SK-N-SH (cell line): ENCODE results near the gene CD300E. TPM values are rescaled to one million over a fixed set of nuclear protein-coding genes. Genes with fewer than 3 reads are reported as not detected.

Experiments
- CTCF ChIA-PET: fragments of 300-600, 350-600 bp; formaldehyde crosslinking; extraction: SDS; loops from one replicate; lab custom pipeline; 2021; lab: Yijun Ruan, JAX
- POLR2A ChIA-PET: fragments of 350-600 bp; sonication (Branson Sonifier 250); formaldehyde crosslinking; extraction: SDS; loops from one replicate; lab custom pipeline; 2020; ENCODE audit warnings: antibody characterized with exemption, inconsistent platforms; lab: Yijun Ruan, JAX
- DNase-seq: peaks from one replicate; pipeline ENCODE4 v3.0.0; 2012
- H2AFZ ChIP-seq: fragments of 200-600 bp; sonication (generic); 2 replicates; pipeline ENCODE4 v1.8.1; 2016; ENCODE audit warnings: antibody characterized with exemption, mild to moderate bottlenecking, low read depth
- H3F3A ChIP-seq: fragments of 200-600 bp; sonication (generic); replicated peaks from 2 replicates; pipeline ENCODE3; 2016; ENCODE audit warnings: antibody characterized with exemption, mild to moderate bottlenecking; ENCODE audit not compliant: insufficient read depth
- H3K27ac ChIP-seq, 2 experiments: fragments of 200-500 bp in 1 of 2; fragments of 200-600 bp in 1 of 2; sonication (Bioruptor generic) in 1 of 2; sonication (generic), shearing (Covaris generic) in 1 of 2; 2 replicates each; pipeline versions ENCODE4 v1.5.1 to v1.6.1; 2014 to 2016; ENCODE audit warnings: low read depth in 2 of 2, inconsistent platforms in 1 of 2, low read length in 1 of 2, mild to moderate bottlenecking in 1 of 2, mixed read lengths in 1 of 2
- H3K27me3 ChIP-seq: fragments of 200-600 bp; sonication (generic), shearing (Covaris generic); 2 replicates; pipeline ENCODE4 v1.6.1; 2016; ENCODE audit warnings: mixed run types; ENCODE audit not compliant: insufficient read depth
- H3K36me3 ChIP-seq, 2 experiments: fragments of 200-500 bp in 1 of 2; fragments of 200-600 bp in 1 of 2; sonication (Bioruptor generic) in 1 of 2; sonication (generic) in 1 of 2; replicated peaks in 1 of 2; 2 replicates each; pipeline versions ENCODE3 to v1.5.1; 2014 to 2016; ENCODE audit warnings: low read length in 1 of 2, mild to moderate bottlenecking in 1 of 2; ENCODE audit not compliant: insufficient read depth in 2 of 2, control insufficient read depth in 1 of 2
- H3K4me1 ChIP-seq, 2 experiments: fragments of 200-500 bp in 1 of 2; fragments of 200-600 bp in 1 of 2; sonication (Bioruptor generic) in 1 of 2; sonication (generic), shearing (Covaris generic) in 1 of 2; 2 replicates each; pipeline versions ENCODE4 v1.5.1 to v1.6.1; 2014 to 2016; ENCODE audit warnings: low read depth in 1 of 2, low read length in 1 of 2, mixed run types in 1 of 2; ENCODE audit not compliant: insufficient read depth in 2 of 2, control insufficient read depth in 1 of 2
- H3K4me2 ChIP-seq: fragments of 200-600 bp; sonication (generic), shearing (Covaris generic); 2 replicates; pipeline ENCODE4 v1.6.1; 2017; ENCODE audit warnings: mixed run types
- H3K4me3 ChIP-seq, 2 experiments: fragments of 200-500 bp in 1 of 2; fragments of 200-600 bp in 1 of 2; sonication (Bioruptor generic) in 1 of 2; sonication (generic), shearing (Covaris generic) in 1 of 2; 2 replicates each; pipeline versions ENCODE4 v1.5.1 to v1.8.1; 2014 to 2016; ENCODE audit warnings: low read depth in 2 of 2, inconsistent platforms in 1 of 2, low read length in 1 of 2, mild to moderate bottlenecking in 1 of 2, mixed read lengths in 1 of 2, moderate library complexity in 1 of 2
- H3K79me2 ChIP-seq: fragments of 200-600 bp; sonication (generic); 2 replicates; pipeline ENCODE4 v1.8.1; 2017; ENCODE audit warnings: mild to moderate bottlenecking; ENCODE audit not compliant: insufficient read depth
- H3K9ac ChIP-seq: fragments of 200-600 bp; sonication (generic); 2 replicates; pipeline ENCODE4 v1.6.1; 2017; ENCODE audit warnings: mixed run types
- H3K9me2 ChIP-seq: fragments of 200-600 bp; sonication (generic); 2 replicates; pipeline ENCODE4 v1.6.1; 2017; ENCODE audit warnings: mixed run types
- H3K9me3 ChIP-seq: fragments of 200-600 bp; sonication (generic); 2 replicates; pipeline ENCODE4 v1.6.1; 2017; ENCODE audit warnings: mixed run types, mild to moderate bottlenecking, moderate library complexity
- H4K20me1 ChIP-seq: fragments of 200-600 bp; sonication (generic); 2 replicates; pipeline ENCODE4 v1.6.1; 2017; ENCODE audit warnings: mild to moderate bottlenecking, mixed run types; ENCODE audit not compliant: insufficient read depth
- CHD2 ChIP-seq: fragments of 150-350 bp; IDR thresholded peaks from 2 replicates; pipeline ENCODE4 v1.6.1; 2018; ENCODE audit warnings: low read length; ENCODE audit not compliant: partially characterized antibody
- ELF1 ChIP-seq: IDR thresholded peaks from 2 replicates; pipeline ENCODE4 v1.4.0; 2012
- EZH2phosphoT487 ChIP-seq: fragments of 200-600 bp; sonication (generic); IDR thresholded peaks from 2 replicates; pipeline ENCODE4 v1.6.1; 2017; ENCODE audit warnings: low read depth, mixed run types, mild to moderate bottlenecking, antibody characterized with exemption, moderate library complexity, borderline replicate concordance
- FOSL2 ChIP-seq: IDR thresholded peaks from 2 replicates; pipeline ENCODE4 v1.4.0; 2012; ENCODE audit warnings: low read depth, mild to moderate bottlenecking, moderate library complexity, borderline replicate concordance
- FOXJ3 ChIP-seq: sonication (generic); formaldehyde crosslinking; IDR thresholded peaks from 2 replicates; pipeline ENCODE4 v1.5.1; 2020; ENCODE audit warnings: mild to moderate bottlenecking, missing genetic modification reagents
- FOXM1 ChIP-seq: IDR thresholded peaks from 2 replicates; pipeline ENCODE4 v1.4.0; 2012; ENCODE audit warnings: low read depth, mild to moderate bottlenecking
- GABPA ChIP-seq: IDR thresholded peaks from 2 replicates; pipeline ENCODE4 v1.4.0; 2012; ENCODE audit warnings: low read depth, mild to moderate bottlenecking
- JUND ChIP-seq: IDR thresholded peaks from 2 replicates; pipeline ENCODE4 v1.4.0; 2012
- NFIC ChIP-seq: IDR thresholded peaks from 2 replicates; pipeline ENCODE4 v1.4.0; 2012; ENCODE audit warnings: borderline replicate concordance
- RFX5 ChIP-seq: IDR thresholded peaks from 2 replicates; pipeline ENCODE4 v1.6.1; 2012; ENCODE audit warnings: mild to moderate bottlenecking, improper control_type of control experiment, low read length
- SMC3 ChIP-seq: IDR thresholded peaks from 2 replicates; pipeline ENCODE4 v1.6.1; 2012; ENCODE audit warnings: low read depth, low read length, improper control_type of control experiment
- TEAD4 ChIP-seq: IDR thresholded peaks from 2 replicates; pipeline ENCODE4 v1.4.0; 2012; ENCODE audit warnings: mild to moderate bottlenecking, borderline replicate concordance; ENCODE audit not compliant: insufficient read depth
- WGBS: methylation state at CpG from one replicate; pipeline ENCODE4 v1.1.6; 2017; ENCODE audit warnings: low lambda C conversion rate; 5-methylcytosine and 5-hydroxymethylcytosine counted together
- polyA plus RNA-seq, 3 experiments: library from polyadenylated mRNA; depleted of rRNA; stranded (reverse); fragments of >200 nt; gene quantifications; 2 replicates each; pipeline ENCODE4 v1.2.3, GENCODE V29; 2012
- TF ChIP-seq, protein P1 (sequence below): IDR thresholded peaks from 2 replicates; pipeline ENCODE4 v1.4.0; 2012; ENCODE audit warnings: low read depth, borderline replicate concordance
- TF ChIP-seq, protein P2 (sequence below): fragments of 150-350 bp; IDR thresholded peaks from 2 replicates; pipeline ENCODE4 v1.6.1; 2016; ENCODE audit warnings: mild to moderate bottlenecking, low read depth, low read length

CD300E gene
- polyA plus RNA-seq, 1 of the 3 experiments (the other 2 are of a cell fraction), result not detected

DNA sequence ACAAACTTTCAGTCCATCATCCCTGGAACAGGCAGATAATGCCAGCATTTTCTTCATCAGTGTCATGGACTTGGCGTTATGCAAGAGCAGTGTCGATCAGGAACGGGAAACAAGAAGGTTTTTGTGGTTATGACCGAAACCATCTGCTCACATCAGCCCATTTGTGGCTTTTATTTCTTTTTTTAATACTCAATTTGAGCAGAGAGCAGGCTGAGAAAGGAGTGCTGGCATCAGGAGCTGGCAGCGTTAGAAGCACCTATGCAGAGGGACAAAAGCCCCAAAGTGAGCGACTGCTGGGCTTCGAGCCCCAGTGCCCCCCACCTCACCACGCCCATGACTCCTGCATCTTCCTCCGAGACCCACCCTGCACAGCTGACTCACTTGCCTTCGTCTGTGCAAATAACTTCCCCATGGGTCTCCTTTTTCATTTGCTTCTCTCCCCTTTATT lies 16.2 kb upstream of the CD300E start:
- Histone ChIP-seq H3K4me2 (no peak overlapping the region), H3K36me3 (no peaks in the 10 kb centered on the region), H3K9me3 (no peaks in the 10 kb centered on the region), H3K4me3 (no peak overlapping the region), H3K9me2 (no peaks in the 10 kb centered on the region), H3K9ac (no peak overlapping the region), H3F3A (no peaks in the 10 kb centered on the region), H3K27ac (no peak overlapping the region), H3K79me2 (no peaks in the 10 kb centered on the region), H2AFZ (no peak overlapping the region), H3K27me3 (no peaks in the 10 kb centered on the region), H3K4me1 (no peaks in the 10 kb centered on the region), H4K20me1 (no peaks in the 10 kb centered on the region)
- TF ChIP-seq FOSL2, result no peak
- TF ChIP-seq FOXJ3 (CRISPR knock-in tag), result no peak
- TF ChIP-seq RFX5, result no peak
- TF ChIP-seq NFIC, result no peak
- TF ChIP-seq FOXM1, result no peak
- no peak for TF ChIP-seq SMC3
- TF ChIP-seq CHD2, result no peak
- POLR2A ChIA-PET, result no interaction called here
- WGBS, result 36% methylated on average over 10 of the region's 10 CpGs
- DNase-seq, result no peak
- CTCF ChIA-PET, result interaction anchor here (0.9 to 2.7 kb wide), 4 partner anchors 18 to 131 kb away, joined by 3 to 10 read pairs (median 6); partner anchors contain the start of gene CD300H

DNA sequence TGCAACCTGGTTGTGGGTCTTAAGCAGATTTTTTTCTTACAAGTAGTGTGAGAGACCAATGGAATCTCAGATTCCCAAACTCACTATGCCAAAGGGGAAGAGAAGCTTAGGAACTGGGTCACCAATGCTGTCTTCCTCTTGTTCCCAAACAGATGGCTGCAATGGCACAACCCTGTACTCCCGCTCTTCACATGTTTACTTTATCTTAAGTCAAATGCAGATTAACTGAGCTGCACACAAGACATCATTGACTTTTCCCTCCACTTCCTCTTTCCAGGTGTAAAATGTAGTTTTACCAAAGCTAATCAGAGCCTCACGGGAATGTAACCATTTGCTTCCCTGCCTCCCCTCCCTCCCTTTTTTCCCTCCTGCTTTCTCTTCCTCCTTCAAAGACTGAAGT lies 14.4 kb upstream of the CD300E start:
- no peaks in the 10 kb centered on the region for H3K4me1 ChIP-seq
- no peak overlapping the region for H3K4me2 ChIP-seq
- WGBS, result 50% methylated on average over 2 of the region's 2 CpGs
- H3K9ac ChIP-seq, result no peak overlapping the region
- H2AFZ ChIP-seq, result no peak overlapping the region
- ChIA-PET CTCF (interaction anchor here (1.0 to 1.6 kb wide), 3 partner anchors 19 to 71 kb away, joined by 4 to 7 read pairs (median 4); partner anchors contain the start of gene CD300H), POLR2A (no interaction called here)
- no peak for DNase-seq
- H3K4me3 ChIP-seq, result no peak overlapping the region
- no peaks in the 10 kb centered on the region for H3K9me2 ChIP-seq
- H3K27ac ChIP-seq, result no peak overlapping the region
- no peaks in the 10 kb centered on the region for H3K9me3 ChIP-seq
- no peaks in the 10 kb centered on the region for H4K20me1 ChIP-seq
- H3F3A ChIP-seq, result no peaks in the 10 kb centered on the region
- no peaks in the 10 kb centered on the region for H3K79me2 ChIP-seq
- no peaks in the 10 kb centered on the region for H3K36me3 ChIP-seq
- TF ChIP-seq GABPA (no peak), EZH2phosphoT487 (no peak), JUND (no peak), TEAD4 (no peak), ELF1 (no peak)
- TF ChIP-seq, protein P1, sequence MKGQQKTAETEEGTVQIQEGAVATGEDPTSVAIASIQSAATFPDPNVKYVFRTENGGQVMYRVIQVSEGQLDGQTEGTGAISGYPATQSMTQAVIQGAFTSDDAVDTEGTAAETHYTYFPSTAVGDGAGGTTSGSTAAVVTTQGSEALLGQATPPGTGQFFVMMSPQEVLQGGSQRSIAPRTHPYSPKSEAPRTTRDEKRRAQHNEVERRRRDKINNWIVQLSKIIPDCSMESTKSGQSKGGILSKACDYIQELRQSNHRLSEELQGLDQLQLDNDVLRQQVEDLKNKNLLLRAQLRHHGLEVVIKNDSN, result no peak
- TF ChIP-seq, protein P2, sequence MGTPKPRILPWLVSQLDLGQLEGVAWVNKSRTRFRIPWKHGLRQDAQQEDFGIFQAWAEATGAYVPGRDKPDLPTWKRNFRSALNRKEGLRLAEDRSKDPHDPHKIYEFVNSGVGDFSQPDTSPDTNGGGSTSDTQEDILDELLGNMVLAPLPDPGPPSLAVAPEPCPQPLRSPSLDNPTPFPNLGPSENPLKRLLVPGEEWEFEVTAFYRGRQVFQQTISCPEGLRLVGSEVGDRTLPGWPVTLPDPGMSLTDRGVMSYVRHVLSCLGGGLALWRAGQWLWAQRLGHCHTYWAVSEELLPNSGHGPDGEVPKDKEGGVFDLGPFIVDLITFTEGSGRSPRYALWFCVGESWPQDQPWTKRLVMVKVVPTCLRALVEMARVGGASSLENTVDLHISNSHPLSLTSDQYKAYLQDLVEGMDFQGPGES, result no peak
- no peaks in the 10 kb centered on the region for H3K27me3 ChIP-seq
